RWPE1 (cell line): ENCODE results near the gene PHYHIPL.

Experiments
- CTCF ChIA-PET: fragments of 350-600 bp; sonication (Branson Sonifier 250); formaldehyde crosslinking; extraction: SDS; loops from one replicate; lab custom pipeline; 2021; lab: Yijun Ruan, JAX
- POLR2A ChIA-PET: fragments of 400-600 bp; formaldehyde crosslinking; extraction: SDS; loops from one replicate; lab custom pipeline; 2020; ENCODE audit warnings: antibody characterized with exemption; ENCODE audit not compliant: low non-redundant PET; lab: Yijun Ruan, JAX
- DNase-seq: peaks from one replicate; pipeline ENCODE4 v3.0.0; 2012; ENCODE audit warnings: low spot score
- H3K27ac ChIP-seq: fragments of 450-650 bp; 2 replicates; pipeline ENCODE4 v1.5.1; 2017
- TF ChIP-seq, protein P1 (sequence below): fragments of 450-650 bp; conservative IDR thresholded peaks from 2 replicates; pipeline ENCODE4 v1.5.1; 2017; ENCODE audit warnings: low read depth, mild to moderate bottlenecking

PHYHIPL gene

DNA sequence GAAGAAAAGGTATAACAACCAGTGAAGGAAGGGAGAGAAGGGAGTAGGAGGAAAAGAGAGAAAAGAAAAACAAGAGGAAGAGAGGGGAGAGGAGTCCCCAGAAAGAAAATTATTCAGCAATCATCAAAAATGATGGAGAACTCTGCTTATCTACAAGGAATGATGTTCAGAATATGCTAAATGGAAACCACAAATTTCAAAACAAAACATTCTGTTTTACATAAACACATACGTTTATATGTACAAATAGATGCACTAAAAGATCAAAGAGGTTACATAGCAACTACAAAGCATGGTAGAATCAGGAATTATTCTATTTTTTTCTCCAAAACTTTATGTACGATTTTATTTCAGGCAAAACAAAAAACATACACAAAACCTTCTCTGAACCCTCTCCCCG, 94.0 kb downstream of the PHYHIPL start:
- no peak for DNase-seq
- ChIA-PET POLR2A (no interaction called here), CTCF (no interaction called here)
- TF ChIP-seq, protein P1, sequence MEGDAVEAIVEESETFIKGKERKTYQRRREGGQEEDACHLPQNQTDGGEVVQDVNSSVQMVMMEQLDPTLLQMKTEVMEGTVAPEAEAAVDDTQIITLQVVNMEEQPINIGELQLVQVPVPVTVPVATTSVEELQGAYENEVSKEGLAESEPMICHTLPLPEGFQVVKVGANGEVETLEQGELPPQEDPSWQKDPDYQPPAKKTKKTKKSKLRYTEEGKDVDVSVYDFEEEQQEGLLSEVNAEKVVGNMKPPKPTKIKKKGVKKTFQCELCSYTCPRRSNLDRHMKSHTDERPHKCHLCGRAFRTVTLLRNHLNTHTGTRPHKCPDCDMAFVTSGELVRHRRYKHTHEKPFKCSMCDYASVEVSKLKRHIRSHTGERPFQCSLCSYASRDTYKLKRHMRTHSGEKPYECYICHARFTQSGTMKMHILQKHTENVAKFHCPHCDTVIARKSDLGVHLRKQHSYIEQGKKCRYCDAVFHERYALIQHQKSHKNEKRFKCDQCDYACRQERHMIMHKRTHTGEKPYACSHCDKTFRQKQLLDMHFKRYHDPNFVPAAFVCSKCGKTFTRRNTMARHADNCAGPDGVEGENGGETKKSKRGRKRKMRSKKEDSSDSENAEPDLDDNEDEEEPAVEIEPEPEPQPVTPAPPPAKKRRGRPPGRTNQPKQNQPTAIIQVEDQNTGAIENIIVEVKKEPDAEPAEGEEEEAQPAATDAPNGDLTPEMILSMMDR: no peak
- H3K27ac ChIP-seq: no peak overlapping the region

DNA sequence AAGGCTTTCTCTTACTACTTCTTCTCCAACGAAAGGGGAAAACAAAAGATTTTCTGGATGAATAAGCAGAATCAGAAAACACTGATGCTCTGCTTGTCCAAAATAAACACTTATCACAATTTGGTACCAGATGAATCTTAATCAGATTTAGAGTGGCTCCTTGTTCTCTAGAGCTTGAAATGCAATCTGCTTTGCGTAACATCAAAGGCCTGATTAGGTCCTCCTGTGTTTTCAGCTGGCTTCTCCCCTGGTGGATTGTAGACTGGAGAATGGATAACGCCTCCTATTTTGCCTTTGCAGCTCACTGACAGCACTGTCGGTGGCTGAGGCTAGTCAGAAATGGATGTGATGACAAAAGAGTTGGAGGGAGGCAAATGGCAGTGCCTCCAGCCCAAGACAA, 94.7 kb downstream of the PHYHIPL start:
- POLR2A ChIA-PET: no interaction called here
- DNase-seq: no peak
- H3K27ac ChIP-seq: no peak overlapping the region
- TF ChIP-seq, protein P1: no peak
- CTCF ChIA-PET: interaction anchor here (0.7 kb wide), 1 partner anchor 117 kb away, joined by 5 read pairs; no protein-coding TSS in a partner anchor

DNA sequence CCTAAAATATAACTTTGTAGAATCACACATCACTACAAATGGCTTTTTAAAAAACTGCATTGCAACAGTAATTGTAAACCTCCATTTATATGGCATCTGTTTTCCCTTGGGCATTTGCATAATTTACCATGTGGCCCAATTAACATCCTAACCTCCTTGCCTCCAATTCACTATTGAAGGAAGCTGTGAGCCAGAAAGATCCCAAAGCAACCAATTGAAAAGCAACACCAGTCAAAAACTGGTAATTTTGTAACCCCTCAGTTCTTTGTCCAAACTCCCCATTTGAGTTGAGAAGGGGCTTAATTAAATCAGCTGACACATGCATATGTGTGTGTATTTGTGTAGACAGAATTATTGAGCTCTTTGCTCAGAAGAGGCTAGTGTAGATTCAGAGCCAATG, 95.6 kb downstream of the PHYHIPL start:
- POLR2A ChIA-PET: no interaction called here
- TF ChIP-seq, protein P1: no peak
- DNase-seq: no peak
- CTCF ChIA-PET: no interaction called here
- H3K27ac ChIP-seq: no peak overlapping the region

DNA sequence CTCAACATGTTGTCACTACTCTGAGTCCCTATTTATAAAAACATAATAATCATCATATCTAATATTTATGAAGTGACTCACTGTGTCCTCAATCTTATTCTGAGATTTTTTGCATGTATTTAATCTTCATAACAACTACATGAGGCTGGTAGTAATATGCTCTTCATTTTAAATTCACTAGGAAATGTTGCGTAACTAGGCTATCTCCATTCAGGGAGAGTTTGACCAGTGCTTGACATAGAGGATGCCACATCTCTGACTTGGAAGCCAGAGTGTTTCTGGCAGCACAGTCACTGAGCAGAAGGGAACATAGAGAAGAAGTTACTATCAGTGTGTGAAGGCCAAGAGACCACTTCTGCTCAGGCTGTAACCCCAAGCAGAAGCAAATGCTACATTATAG, 97.0 kb downstream of the PHYHIPL start:
- ChIA-PET POLR2A (no interaction called here), CTCF (no interaction called here)
- H3K27ac ChIP-seq: no peak overlapping the region
- DNase-seq: no peak
- TF ChIP-seq, protein P1: no peak

DNA sequence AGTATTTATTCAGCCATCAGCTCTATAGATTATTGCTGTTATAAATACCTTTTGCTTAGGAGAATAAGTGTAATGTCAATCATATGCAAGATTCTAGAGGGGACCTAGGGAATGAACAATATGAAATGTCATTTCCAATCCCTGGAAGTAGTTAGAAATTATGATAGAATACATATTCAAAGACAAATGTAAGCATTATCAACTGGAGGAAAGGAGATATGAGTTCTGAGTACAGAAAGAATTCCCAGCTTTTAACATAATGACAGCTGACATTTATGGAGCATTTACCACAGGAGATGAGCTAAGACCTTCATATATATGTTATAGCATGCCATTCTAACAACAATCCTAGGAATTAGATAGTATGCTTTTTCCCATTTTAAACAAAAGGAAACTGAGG, 99.7 kb downstream of the PHYHIPL start:
- TF ChIP-seq, protein P1: no peak
- no peak overlapping the region for H3K27ac ChIP-seq
- ChIA-PET CTCF (interaction anchor here (0.6 kb wide), 1 partner anchor 36 kb away, joined by 3 read pairs; no protein-coding TSS in a partner anchor), POLR2A (no interaction called here)
- no peak for DNase-seq

DNA sequence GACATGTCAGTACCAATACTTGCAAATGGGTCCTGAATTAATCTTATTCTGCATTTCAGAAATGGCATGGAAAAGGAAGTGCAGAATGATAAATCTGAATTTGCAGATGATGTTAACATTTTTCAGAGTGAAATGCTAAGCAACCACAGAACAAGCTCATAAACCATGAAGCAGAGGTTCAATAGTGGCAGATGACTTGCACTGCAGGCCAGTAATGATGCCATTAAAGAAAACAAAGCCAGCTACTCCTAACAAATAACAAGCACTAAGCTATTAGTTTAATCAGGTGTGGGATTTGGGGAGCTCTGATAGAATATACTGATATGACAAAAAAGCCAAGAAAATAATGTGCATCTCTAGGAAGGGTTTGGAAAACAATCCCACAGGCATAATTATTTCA, 100.5 kb downstream of the PHYHIPL start:
- CTCF ChIA-PET: interaction anchor here (0.6 kb wide), 1 partner anchor 35 kb away, joined by 3 read pairs; no protein-coding TSS in a partner anchor
- POLR2A ChIA-PET: no interaction called here
- H3K27ac ChIP-seq: no peak overlapping the region
- TF ChIP-seq, protein P1: no peak
- DNase-seq: no peak
